HepG2 (cell line): ENCODE data around the gene SPHK1. TPM values are rescaled to one million over a fixed set of nuclear protein-coding genes. Genes with fewer than 3 reads are reported as not detected.
A peak's percentile ranks its signal among the peaks of the same experiment; 100 is the strongest.

ENCODE experiments used
- ATAC-seq: fragments of 200-7000 bp; cut with Tn5 transposase; 3 replicates; pipeline ENCODE4 v1.9.1; 2020; ENCODE audit warnings: mild to moderate bottlenecking, moderate library complexity
- BruUV-seq: library from RNA; stranded (reverse); fragments of 400-500 nt; replicated peaks from 2 replicates; lab custom pipeline; 2021; lab: Mats Ljungman, UMichigan
- CTCF ChIA-PET: fragments of 300-600 bp; formaldehyde crosslinking; extraction: SDS; loops from one replicate; lab custom pipeline; 2021; ENCODE audit warnings: low total read pairs, inconsistent platforms, low intra/inter-chr PET ratio; lab: Yijun Ruan, JAX
- POLR2A ChIA-PET: fragments of 350-600 bp; sonication (Branson Sonifier 250); formaldehyde crosslinking; loops from one replicate; lab custom pipeline; 2020; ENCODE audit warnings: antibody characterized with exemption, inconsistent platforms; lab: Yijun Ruan, JAX
- DNase-seq: peaks from one replicate; pipeline ENCODE4 v3.0.0-alpha.2; 2015; ENCODE audit warnings: low spot score
- FAIRE-seq: peaks from 3 replicates; lab custom pipeline; 2011; peaks lifted over from hg19 to GRCh38; lab: Jason Lieb, UNC
- H2AFZ ChIP-seq: one replicate; pipeline ENCODE4 v1.6.1; 2011; ENCODE audit warnings: low read length, inconsistent platforms
- H3K27ac ChIP-seq: fragments of 300-600 bp; 3 replicates; pipeline ENCODE4 v1.8.0; 2011; ENCODE audit warnings: mixed run types, mild to moderate bottlenecking, mixed read lengths, low read length, inconsistent platforms; ENCODE audit not compliant: insufficient read depth; ENCODE audit errors: extremely low read length
- H3K27me3 ChIP-seq, 2 experiments: fragments of 200-600 bp in 1 of 2; 2 replicates in 1 of 2; 3 replicates in 1 of 2; pipeline versions ENCODE4 v1.6.0 to v1.8.0; 2011; ENCODE audit warnings: low read length in 2 of 2, mild to moderate bottlenecking in 2 of 2, moderate library complexity in 2 of 2, inconsistent platforms in 1 of 2; ENCODE audit not compliant: insufficient read depth in 2 of 2, control insufficient read depth in 1 of 2
- H3K36me3 ChIP-seq, 2 experiments: fragments of 200-600 bp in 1 of 2; replicated peaks in 1 of 2; 2 replicates in 1 of 2; 3 replicates in 1 of 2; pipeline versions ENCODE4 v1.5.1 to v1.8.0; 2011; ENCODE audit warnings: low read length in 2 of 2, inconsistent platforms in 1 of 2; ENCODE audit not compliant: insufficient read depth in 2 of 2, control insufficient read depth in 1 of 2
- H3K4me1 ChIP-seq: 2 replicates; pipeline ENCODE4 v1.5.1; 2012; ENCODE audit warnings: low read length, inconsistent platforms; ENCODE audit not compliant: insufficient read depth
- H3K4me2 ChIP-seq: 2 replicates; pipeline ENCODE4 v1.6.0; 2011; ENCODE audit warnings: low read depth, low read length, inconsistent platforms
- H3K4me3 ChIP-seq, 3 experiments: fragments of 200-600 bp in 1 of 3; sonication (generic), shearing (Covaris generic) in 1 of 3; replicated peaks in 1 of 3; 2 replicates each; pipeline ENCODE4 v1.5.1; 2011 to 2016; ENCODE audit warnings: low read length in 3 of 3, inconsistent platforms in 2 of 3, low read depth in 2 of 3, mild to moderate bottlenecking in 2 of 3, control low read depth in 1 of 3, mixed read lengths in 1 of 3; ENCODE audit not compliant: insufficient read depth in 1 of 3
- H3K79me2 ChIP-seq: one replicate; pipeline ENCODE4 v1.6.1; 2011; ENCODE audit warnings: low read length, inconsistent platforms; ENCODE audit not compliant: insufficient read depth
- H3K9ac ChIP-seq: 2 replicates; pipeline ENCODE4 v1.6.0; 2011; ENCODE audit warnings: mild to moderate bottlenecking, low read depth, low read length, inconsistent platforms; ENCODE audit not compliant: insufficient read depth
- H3K9me3 ChIP-seq: 2 replicates; pipeline ENCODE4 v1.5.1; 2012; ENCODE audit warnings: mild to moderate bottlenecking, low read length
- H4K20me1 ChIP-seq: 2 replicates; pipeline ENCODE4 v1.6.0; 2011; ENCODE audit warnings: inconsistent platforms, mild to moderate bottlenecking, low read length, moderate library complexity; ENCODE audit not compliant: insufficient read depth
- CREB1 ChIP-seq, 2 experiments: fragments of 450-650 bp in 1 of 2; IDR thresholded peaks; 2 replicates each; pipeline ENCODE4 v1.6.1; 2016 to 2017; ENCODE audit warnings: control low read depth in 1 of 2, mild to moderate bottlenecking in 1 of 2, missing compliant biosample characterization in 1 of 2, missing genetic modification characterization in 1 of 2
- EEA1 ChIP-seq: sonication (generic); formaldehyde crosslinking; IDR thresholded peaks from 2 replicates; pipeline ENCODE4 v1.5.1; 2020; ENCODE audit warnings: mild to moderate bottlenecking, missing genetic modification reagents, borderline replicate concordance
- GABPA ChIP-seq, 2 experiments: IDR thresholded peaks; 2 replicates each; pipeline ENCODE4 v1.6.1; 2011 to 2016; ENCODE audit warnings: low read depth in 2 of 2, low read length in 1 of 2, missing biosample characterization in 1 of 2, missing genetic modification characterization in 1 of 2
- NFE2 ChIP-seq: sonication (generic); formaldehyde crosslinking; IDR thresholded peaks from 2 replicates; pipeline ENCODE4 v1.4.0; 2020; ENCODE audit warnings: missing genetic modification reagents
- REPIN1 ChIP-seq: sonication (generic); formaldehyde crosslinking; IDR thresholded peaks from 2 replicates; pipeline ENCODE4 v1.8.0; 2022; ENCODE audit warnings: missing genetic modification reagents, low read depth, mild to moderate bottlenecking, borderline replicate concordance
- SRSF9 ChIP-seq: fragments of 200-400 bp; formaldehyde crosslinking; IDR thresholded peaks from 2 replicates; pipeline ENCODE4 v1.6.1; 2018; ENCODE audit warnings: borderline replicate concordance, mild to moderate bottlenecking, low read depth, low read length; ENCODE audit not compliant: insufficient read depth, poor library complexity, severe bottlenecking
- ZC3H13 ChIP-seq: sonication (generic); formaldehyde crosslinking; IDR thresholded peaks from 2 replicates; pipeline ENCODE4 v1.8.1; 2023; ENCODE audit warnings: mild to moderate bottlenecking, missing genetic modification reagents, moderate library complexity
- ZFAT ChIP-seq: sonication (generic); formaldehyde crosslinking; conservative IDR thresholded peaks from 2 replicates; pipeline ENCODE4 v1.8.1; 2023; ENCODE audit warnings: missing genetic modification reagents, inconsistent platforms
- ZNF121 ChIP-seq: sonication (generic); formaldehyde crosslinking; IDR thresholded peaks from 2 replicates; pipeline ENCODE4 v1.5.0; 2020; ENCODE audit warnings: mild to moderate bottlenecking, missing genetic modification reagents
- ZNF136 ChIP-seq: sonication (generic); formaldehyde crosslinking; IDR thresholded peaks from 2 replicates; pipeline ENCODE4 v1.8.1; 2022; ENCODE audit warnings: low read depth, mild to moderate bottlenecking, moderate library complexity, missing genetic modification reagents
- ZNF354B ChIP-seq: sonication (generic); formaldehyde crosslinking; IDR thresholded peaks from 2 replicates; pipeline ENCODE4 v1.8.0; 2022; ENCODE audit warnings: mild to moderate bottlenecking, missing genetic modification reagents
- ZNF460 ChIP-seq: sonication (generic); formaldehyde crosslinking; IDR thresholded peaks from 2 replicates; pipeline ENCODE4 v1.5.1; 2020; ENCODE audit warnings: missing genetic modification reagents, mild to moderate bottlenecking, borderline replicate concordance
- ZNF619 ChIP-seq: sonication (generic); formaldehyde crosslinking; IDR thresholded peaks from 2 replicates; pipeline ENCODE4 v1.4.0; 2020; ENCODE audit warnings: mild to moderate bottlenecking, missing genetic modification reagents
- ZNF674 ChIP-seq: sonication (generic); formaldehyde crosslinking; IDR thresholded peaks from 2 replicates; pipeline ENCODE4 v1.5.0; 2020; ENCODE audit warnings: low read depth, mild to moderate bottlenecking, missing genetic modification reagents
- WGBS: methylation state at CpG from one replicate; pipeline ENCODE4 v1.1.6; 2017; ENCODE audit warnings: low lambda C conversion rate; 5-methylcytosine and 5-hydroxymethylcytosine counted together
- in situ Hi-C: cut with HindIII; loops from 2 replicates; pipeline ENCODE4 v1.10.0; 2017; ENCODE audit warnings: low pct_unique_long_range_greater_than_20kb; ENCODE audit not compliant: extremely low pct_ligation_motif_present
- intact Hi-C: fragments of 100-400 bp; cut with micrococcal nuclease; formaldehyde crosslinking; loops from one replicate; pipeline ENCODE4 v1.10.0; 2022; ENCODE audit not compliant: unreplicated experiment
- polyA plus RNA-seq, 8 experiments: library from polyadenylated mRNA; depleted of rRNA in 3 of 8; stranded (reverse) in 7 of 8; unstranded in 1 of 8; fragments of >200 nt; fragmentation: Illumina TruSeq in 4 of 8; extraction: Trizol in 4 of 8; gene quantifications; 2 replicates each; pipeline versions ENCODE4 v1.2.1 to v1.2.3, GENCODE V29; 2011 to 2016; ENCODE audit warnings: low read depth in 4 of 8, missing spikeins in 1 of 8, mixed read lengths in 1 of 8; ENCODE audit not compliant: insufficient read depth in 1 of 8
- total RNA-seq, 5 experiments: library from RNA; depleted of rRNA; stranded (reverse); fragments of >200 nt; fragmentation: Illumina TruSeq; extraction: Trizol; gene quantifications; 2 replicates each; pipeline ENCODE4 v1.2.3, GENCODE V29; 2016; ENCODE audit warnings: low read depth in 1 of 5
- TF ChIP-seq, protein P1 (sequence below): sonication (generic); formaldehyde crosslinking; IDR thresholded peaks from 2 replicates; pipeline ENCODE4 v1.5.0; 2020; ENCODE audit warnings: missing genetic modification reagents, mild to moderate bottlenecking, borderline replicate concordance

Gene SPHK1
- total and polyA plus RNA-seq, 2 of the 13 experiments (the other 11 are each of a cell fraction or from before 2014, with no cell fraction given) = 129 to 160 TPM

DNA sequence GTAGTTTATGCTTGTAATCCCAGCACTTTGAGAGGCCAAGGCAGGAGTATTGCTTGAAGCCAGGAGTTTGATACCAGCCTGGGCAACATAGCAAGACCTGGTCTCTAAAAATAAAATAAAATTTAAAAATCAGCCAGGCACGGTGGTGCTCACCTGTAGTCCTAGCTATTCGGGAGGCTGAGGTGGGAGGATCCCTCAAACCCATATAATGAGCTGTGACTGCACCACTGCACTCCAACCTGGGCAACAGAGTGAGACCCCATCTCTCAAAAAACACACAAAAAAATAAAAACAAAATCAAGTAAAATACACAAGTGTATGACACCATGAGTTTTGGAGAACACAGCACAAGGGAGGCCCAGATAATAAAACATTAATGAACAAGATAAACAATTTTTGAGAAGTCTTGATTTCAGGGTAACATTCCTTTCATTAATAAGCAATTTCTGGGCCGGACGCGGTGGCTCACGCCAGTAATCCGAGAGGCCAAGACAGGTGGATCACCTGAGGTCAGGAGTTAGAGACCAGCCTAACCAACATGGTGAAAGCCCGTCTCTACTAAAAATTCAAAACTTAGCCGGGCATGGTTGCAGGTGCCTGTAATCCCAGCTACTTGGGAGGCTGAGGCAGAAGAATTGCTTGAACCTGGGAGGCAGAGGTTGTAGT lies 48.6 kb upstream of the SPHK1 start:
- Histone ChIP-seq H3K4me2 (no peak overlapping the region), H3K4me1 (no peaks in the 10 kb centered on the region), H3K9ac (no peak overlapping the region), H3K79me2 (peaks cover 79% of the 10 kb centered on the region), H4K20me1 (peaks cover 29% of the 10 kb centered on the region), H3K4me3 (no peak overlapping the region), H3K36me3 (peaks cover 23 to 70% of the 10 kb centered on the region in 2 experiments), H3K9me3 (no peaks in the 10 kb centered on the region), H2AFZ (no peak overlapping the region), H3K27me3 (no peaks in the 10 kb centered on the region), H3K27ac (no peak overlapping the region)
- WGBS = 98% methylated on average over 9 of the region's 9 CpGs
- POLR2A ChIA-PET = interaction anchor here (0.7 to 2.1 kb wide), 4 partner anchors 9 to 572 kb away, joined by 3 to 5 read pairs (median 4); partner anchors contain the start of gene SPHK1
- CTCF ChIA-PET = no interaction called here
- ATAC-seq = no peak
- intact Hi-C loops = no loop called here
- TF ChIP-seq ZNF121 (peak; percentile 75), CREB1 (IDR thresholded peaks at IDR 0.05) (no peak), CREB1 (CRISPR knock-in tag; IDR thresholded peaks at IDR 0.05) (no peak), ZNF460 (0 out of 2 replicates have a peak, but pooled peaks have one; percentile 36)
- no TSS peak for BruUV-seq
- FAIRE-seq = no peak
- no peak for DNase-seq
- in situ Hi-C loops = no loop called here

- ATAC-seq (no peak), FAIRE-seq (no peak), DNase-seq (no peak)
- Histone ChIP-seq H4K20me1 (peaks cover 33% of the 10 kb centered on the region), H3K9me3 (no peaks in the 10 kb centered on the region), H3K4me3 (no peak overlapping the region), H3K27me3 (no peaks in the 10 kb centered on the region), H3K9ac (no peak overlapping the region), H3K36me3 (peaks cover 24 to 69% of the 10 kb centered on the region in 2 experiments), H3K79me2 (peaks cover 85% of the 10 kb centered on the region), H3K4me2 (no peak overlapping the region), H3K4me1 (no peaks in the 10 kb centered on the region), H3K27ac (no peak overlapping the region), H2AFZ (no peak overlapping the region)
- in situ Hi-C loops = no loop called here
- ChIA-PET POLR2A (interaction anchor here (0.6 to 1.3 kb wide), 5 partner anchors 8 to 573 kb away, joined by 3 to 8 read pairs (median 3); partner anchors contain the start of genes PRPSAP1 and SPHK1), CTCF (no interaction called here)
- intact Hi-C loops = no loop called here
- BruUV-seq = no TSS peak
- WGBS = 97% methylated on average over 7 of the region's 7 CpGs
- no peak for TF ChIP-seq NFE2 (CRISPR knock-in tag)
- no peak for TF ChIP-seq ZNF136 (CRISPR knock-in tag)
- no peak for TF ChIP-seq REPIN1 (CRISPR knock-in tag)
- TF ChIP-seq ZNF619 (CRISPR knock-in tag) = no peak
- no peak for TF ChIP-seq ZNF674 (CRISPR knock-in tag)
- no peak for TF ChIP-seq ZFAT (CRISPR knock-in tag)
- no peak for TF ChIP-seq EEA1 (CRISPR knock-in tag)
- no peak for TF ChIP-seq ZC3H13 (CRISPR knock-in tag)
- TF ChIP-seq GABPA (IDR thresholded peaks at IDR 0.05; ENCODE audit: low read depth, low read length) = no peak
- TF ChIP-seq GABPA (CRISPR knock-in tag; IDR thresholded peaks at IDR 0.05; ENCODE audit: low read depth) = no peak
- no peak for TF ChIP-seq ZNF354B (CRISPR knock-in tag)
- TF ChIP-seq, protein P1, sequence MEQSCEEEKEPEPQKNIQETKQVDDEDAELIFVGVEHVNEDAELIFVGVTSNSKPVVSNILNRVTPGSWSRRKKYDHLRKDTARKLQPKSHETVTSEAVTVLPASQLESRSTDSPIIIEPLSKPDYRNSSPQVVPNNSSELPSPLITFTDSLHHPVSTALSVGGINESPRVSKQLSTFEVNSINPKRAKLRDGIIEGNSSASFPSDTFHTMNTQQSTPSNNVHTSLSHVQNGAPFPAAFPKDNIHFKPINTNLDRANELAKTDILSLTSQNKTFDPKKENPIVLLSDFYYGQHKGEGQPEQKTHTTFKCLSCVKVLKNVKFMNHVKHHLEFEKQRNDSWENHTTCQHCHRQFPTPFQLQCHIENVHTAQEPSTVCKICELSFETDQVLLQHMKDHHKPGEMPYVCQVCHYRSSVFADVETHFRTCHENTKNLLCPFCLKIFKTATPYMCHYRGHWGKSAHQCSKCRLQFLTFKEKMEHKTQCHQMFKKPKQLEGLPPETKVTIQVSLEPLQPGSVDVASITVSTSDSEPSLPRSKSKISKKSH (CRISPR knock-in tag) = no peak
- TF ChIP-seq SRSF9 = no peak
These were observed 47.5 kb upstream of the SPHK1 start for GRCh38 chr17:76336756-76337412.
